MM.1S (cell line): ENCODE data around the gene GPC1.

Experiments
- EZH2 ChIP-seq: fragments of 300-600 bp; sonication (generic); optimal IDR thresholded peaks from 2 replicates; pipeline ENCODE3; 2017; ENCODE audit warnings: low read depth, mild to moderate bottlenecking, antibody characterized with exemption, low read length, mixed read lengths
- EZH2phosphoT487 ChIP-seq: fragments of 300-600 bp; sonication (generic); IDR thresholded peaks from 2 replicates; pipeline ENCODE4 v1.6.1; 2018; ENCODE audit warnings: antibody characterized with exemption, low read length
- TF ChIP-seq, protein P1 (sequence below): fragments of 300-600 bp; sonication (generic); IDR thresholded peaks from 2 replicates; pipeline ENCODE4 v1.5.1; 2016; ENCODE audit warnings: antibody characterized with exemption, low read length, mixed read lengths

DNA sequence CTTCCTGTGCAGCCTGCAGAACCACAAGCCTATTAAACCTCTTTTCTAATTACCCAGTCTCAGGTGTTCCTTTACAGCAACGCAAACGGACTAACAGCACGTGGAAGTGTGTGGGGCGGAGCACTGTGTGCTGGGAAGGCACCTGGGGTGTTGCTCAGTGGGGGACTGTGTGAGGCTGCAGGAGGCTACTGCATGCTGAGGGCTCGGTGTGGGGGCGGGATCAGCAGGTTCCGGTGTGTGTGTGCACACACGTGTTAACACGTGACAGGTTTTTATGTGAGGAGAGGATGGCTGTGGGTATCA lies 63.4 kb downstream of the GPC1 start:
- TF ChIP-seq, protein P1, sequence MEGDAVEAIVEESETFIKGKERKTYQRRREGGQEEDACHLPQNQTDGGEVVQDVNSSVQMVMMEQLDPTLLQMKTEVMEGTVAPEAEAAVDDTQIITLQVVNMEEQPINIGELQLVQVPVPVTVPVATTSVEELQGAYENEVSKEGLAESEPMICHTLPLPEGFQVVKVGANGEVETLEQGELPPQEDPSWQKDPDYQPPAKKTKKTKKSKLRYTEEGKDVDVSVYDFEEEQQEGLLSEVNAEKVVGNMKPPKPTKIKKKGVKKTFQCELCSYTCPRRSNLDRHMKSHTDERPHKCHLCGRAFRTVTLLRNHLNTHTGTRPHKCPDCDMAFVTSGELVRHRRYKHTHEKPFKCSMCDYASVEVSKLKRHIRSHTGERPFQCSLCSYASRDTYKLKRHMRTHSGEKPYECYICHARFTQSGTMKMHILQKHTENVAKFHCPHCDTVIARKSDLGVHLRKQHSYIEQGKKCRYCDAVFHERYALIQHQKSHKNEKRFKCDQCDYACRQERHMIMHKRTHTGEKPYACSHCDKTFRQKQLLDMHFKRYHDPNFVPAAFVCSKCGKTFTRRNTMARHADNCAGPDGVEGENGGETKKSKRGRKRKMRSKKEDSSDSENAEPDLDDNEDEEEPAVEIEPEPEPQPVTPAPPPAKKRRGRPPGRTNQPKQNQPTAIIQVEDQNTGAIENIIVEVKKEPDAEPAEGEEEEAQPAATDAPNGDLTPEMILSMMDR: no peak
- TF ChIP-seq EZH2phosphoT487: no peak
- TF ChIP-seq EZH2: no peak
